SH-SY5Y (cell line): ENCODE results near the gene CCT2.

Experiments
- GATA2 ChIP-seq: IDR thresholded peaks from 2 replicates; pipeline ENCODE4 v1.6.1; 2011; ENCODE audit warnings: mild to moderate bottlenecking, low read depth, low read length
- GATA3 ChIP-seq: IDR thresholded peaks from 2 replicates; pipeline ENCODE4 v1.6.1; 2011; ENCODE audit warnings: low read depth, mild to moderate bottlenecking, low read length, moderate library complexity

- TF ChIP-seq GATA3 (no peak), GATA2 (no peak)
Measured at GRCh38 chr12:69553628-69554248, 31.5 kb upstream of the CCT2 start.
